DMS53 treated with DMSO at 0.1 percent for 48 hours (cell line): ENCODE results near the gene NUP93.
"Not testable (repeated sequence)": the region's sequence is repeated elsewhere in the genome, so short reads cannot be mapped to it uniquely, and the experiment has no call there.

Source experiments
- DNase-seq: peaks from one replicate; lab custom pipeline; 2025; ENCODE audit not compliant: unreplicated experiment; lab: John Stamatoyannopoulos, UW

The NUP93 gene

DNA sequence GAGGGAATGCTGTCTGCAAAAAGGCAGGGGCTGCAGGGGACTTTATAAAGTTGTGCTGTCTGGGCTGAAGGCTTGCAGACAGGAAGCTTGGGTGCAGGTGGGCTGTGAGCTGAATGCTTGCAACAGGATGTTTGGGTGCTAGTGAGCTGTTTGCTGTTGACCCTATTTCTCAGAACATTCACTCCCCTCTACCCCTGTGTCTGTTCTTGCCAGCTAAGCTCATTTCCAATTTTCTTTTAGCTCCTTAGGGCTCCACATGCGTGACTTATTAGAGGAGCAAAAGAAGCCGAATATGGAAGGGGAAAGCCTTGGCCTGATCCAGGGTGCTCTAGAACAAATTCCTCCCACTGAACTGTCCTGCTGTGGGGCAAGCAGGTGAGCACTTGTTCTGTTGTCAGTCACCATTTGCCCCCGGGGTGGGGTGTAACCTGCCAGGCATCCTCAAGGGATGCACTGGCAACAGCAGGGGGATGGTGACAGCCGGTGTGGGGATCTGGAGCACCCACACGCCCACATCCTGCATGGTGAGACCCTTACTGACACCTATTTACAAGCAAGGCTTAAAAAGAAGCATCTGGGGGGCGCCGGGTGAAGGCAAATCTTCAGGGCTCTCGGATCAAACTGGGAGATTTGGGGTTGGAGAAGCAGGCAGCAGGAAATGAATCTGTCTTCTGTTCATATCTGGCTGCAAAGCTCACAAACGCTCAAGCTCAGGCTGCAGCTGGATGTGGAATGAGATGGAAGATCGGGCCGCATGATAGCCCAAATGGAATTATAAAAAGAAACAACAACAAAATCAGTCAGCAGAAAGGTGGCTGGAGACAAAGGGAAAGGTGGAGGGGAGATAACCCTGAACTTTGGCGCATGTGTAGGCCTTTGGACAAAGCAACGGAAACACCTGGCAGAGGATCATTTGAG is 21.1 kb upstream of the NUP93 start:
- DNase-seq: no peak

DNA sequence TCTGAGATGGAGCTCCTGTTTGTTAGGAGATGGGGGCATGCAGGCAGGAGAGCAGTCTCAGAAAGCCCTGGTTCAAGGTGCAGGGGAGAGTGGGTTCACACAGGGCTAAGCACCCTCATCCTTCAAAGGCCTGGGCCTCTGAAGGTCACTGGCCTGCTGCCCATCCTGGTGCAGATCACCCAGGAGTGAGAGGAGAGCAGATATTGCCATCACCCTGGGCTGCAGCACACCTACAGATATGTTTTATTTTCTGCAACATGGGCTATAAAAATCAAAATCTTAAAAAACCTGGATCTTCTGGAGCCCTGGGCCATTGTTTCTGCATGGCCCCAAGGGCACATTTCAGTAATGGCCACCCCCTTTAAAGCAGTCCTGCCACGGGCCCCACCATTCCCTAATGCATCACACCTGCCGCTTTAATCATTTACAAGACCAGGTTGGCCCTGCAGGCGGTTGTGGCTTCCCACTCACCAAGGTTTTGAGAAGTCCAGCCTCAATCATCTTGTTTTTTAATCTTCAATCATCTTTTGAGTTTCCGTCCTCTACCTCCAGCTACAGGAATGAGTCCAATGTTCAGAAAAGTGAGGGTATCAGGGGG is 20.4 kb upstream of the NUP93 start:
- DNase-seq: no peak

- no peak for DNase-seq
Measured at GRCh38 chr16:56710181-56710737, 19.7 kb upstream of the NUP93 start.

GRCh38 chr16:56711862-56712261 is 18.1 kb upstream of the NUP93 start:
- DNase-seq: no peak

GRCh38 chr16:56713794-56714193 is 16.1 kb upstream of the NUP93 start:
- no peak for DNase-seq

DNA sequence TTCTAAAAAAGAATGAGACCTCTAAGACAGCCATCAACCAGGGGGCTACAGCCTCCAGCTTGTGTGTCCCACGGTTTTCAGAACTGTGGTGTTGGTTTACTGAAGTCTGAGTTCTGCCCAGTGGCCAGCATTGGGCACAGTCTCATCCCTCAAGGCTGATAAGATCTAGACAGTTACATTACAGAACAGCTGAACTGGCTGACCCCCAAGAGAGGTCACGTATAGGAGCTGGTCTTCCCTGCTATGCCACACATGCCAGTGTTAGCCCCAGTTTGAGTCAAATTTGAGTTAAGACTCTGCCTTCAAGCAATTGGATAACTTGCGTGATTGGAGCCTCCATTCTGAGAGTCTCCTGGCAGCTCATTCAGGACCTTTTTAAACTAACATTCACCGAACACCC is 14.8 kb upstream of the NUP93 start:
- DNase-seq: no peak

- DNase-seq: no peak
Measured at GRCh38 chr16:56716761-56717160, 13.2 kb upstream of the NUP93 start.

DNA sequence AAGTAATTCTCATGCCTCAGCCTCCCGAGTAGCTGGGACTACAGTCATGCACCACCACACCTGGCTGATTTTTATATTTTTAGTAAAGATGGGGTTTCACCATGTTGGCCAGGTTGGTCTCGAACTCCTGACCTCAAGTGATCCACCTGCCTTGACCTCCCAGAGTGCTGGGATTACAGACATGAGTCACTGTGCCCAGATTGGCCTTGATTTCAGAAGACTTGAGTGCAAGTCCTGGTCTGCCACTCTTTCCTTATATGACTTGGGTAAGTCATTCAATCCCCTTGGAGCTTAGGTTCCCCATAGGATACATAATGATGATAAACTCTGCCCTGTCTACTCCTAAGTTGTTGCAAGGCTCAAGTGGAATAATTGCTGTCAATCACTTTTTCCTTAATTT is 12.4 kb upstream of the NUP93 start:
- DNase-seq: not testable (repeated sequence)

DNA sequence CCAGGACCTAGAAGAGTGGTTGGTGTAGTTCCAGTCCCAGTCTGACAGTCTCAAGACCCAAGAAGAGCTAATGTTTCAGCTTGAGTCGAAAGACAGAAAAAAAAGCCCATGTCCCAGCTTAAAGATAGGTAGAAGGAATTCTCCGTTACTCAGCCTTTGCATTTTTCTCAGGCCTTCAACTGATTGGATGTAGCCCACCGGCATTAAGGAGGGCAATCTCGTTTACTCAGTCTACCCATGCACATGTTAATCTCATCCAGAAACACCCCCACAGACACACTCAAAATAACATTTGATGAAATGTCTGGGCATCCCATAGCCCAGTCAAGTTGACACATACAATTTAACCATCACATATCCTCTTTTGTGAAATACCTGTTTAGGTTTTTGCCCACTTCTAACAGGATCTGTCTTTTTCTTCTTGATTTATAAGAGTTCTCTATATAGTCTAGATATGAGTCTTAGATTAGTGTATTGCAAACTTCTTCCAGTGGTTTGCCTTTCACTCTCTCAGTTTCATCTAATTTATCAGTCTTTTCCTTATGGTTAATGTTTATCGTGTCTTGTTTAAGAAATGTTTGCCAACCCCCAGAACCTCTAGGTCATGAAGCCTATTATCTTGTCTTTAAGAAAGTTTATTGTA is 7.6 kb upstream of the NUP93 start:
- no peak for DNase-seq

DNA sequence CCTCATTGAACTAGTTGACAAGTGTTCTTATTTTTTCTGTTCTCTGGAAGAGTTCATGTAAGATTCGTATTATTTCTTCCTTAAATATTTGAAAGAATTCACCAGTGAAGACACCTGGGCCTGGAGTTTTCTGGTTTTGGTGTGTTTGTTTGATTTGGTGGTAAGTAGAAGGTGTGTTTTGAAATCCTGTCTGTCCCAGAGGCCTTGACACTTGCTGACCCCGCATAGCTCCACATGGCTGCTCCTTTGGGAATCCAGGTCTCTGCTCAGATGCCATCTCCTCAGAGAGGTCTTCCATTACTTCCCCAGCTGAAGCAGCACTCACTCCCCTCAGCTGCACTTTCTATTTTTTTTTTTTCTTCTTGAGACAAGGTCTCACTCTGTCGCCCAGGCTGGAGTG is 5.7 kb upstream of the NUP93 start:
- DNase-seq: no peak

- no peak for DNase-seq
Measured at GRCh38 chr16:56726283-56726682, 3.6 kb upstream of the NUP93 start.

- no peak for DNase-seq
Measured at GRCh38 chr16:56726926-56727325, 3.0 kb upstream of the NUP93 start.

- DNase-seq: no peak
Measured at GRCh38 chr16:56728027-56728426, 1.9 kb upstream of the NUP93 start.

GRCh38 chr16:56728980-56729734 is 772 bp upstream of the NUP93 start:
- no peak for DNase-seq

GRCh38 chr16:56732366-56732765 is 2.4 kb downstream of the NUP93 start:
- DNase-seq: no peak

- no peak for DNase-seq
Measured at GRCh38 chr16:56732832-56733231, 2.9 kb downstream of the NUP93 start.

- DNase-seq: no peak
Measured at GRCh38 chr16:56734429-56734828, 4.5 kb downstream of the NUP93 start.

DNA sequence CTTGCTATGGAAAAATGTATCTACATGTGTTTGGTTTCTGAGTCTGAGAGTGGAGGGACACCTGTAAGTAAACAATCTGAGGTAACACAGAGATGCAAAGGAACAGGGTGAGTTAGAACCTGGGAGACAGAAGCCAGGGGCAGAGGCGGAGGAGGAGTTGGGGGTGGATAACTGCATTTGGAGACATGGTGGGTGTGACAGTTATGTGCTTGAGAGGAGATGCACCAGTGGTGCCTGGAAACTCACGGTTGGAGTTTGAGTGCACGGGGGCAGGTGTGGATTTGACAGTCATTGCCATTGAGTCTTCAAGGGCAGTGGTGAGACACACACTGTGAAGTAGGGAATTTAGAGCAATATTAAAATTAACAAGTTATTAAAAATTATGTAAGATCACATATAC is 6.5 kb downstream of the NUP93 start:
- DNase-seq: no peak

DNA sequence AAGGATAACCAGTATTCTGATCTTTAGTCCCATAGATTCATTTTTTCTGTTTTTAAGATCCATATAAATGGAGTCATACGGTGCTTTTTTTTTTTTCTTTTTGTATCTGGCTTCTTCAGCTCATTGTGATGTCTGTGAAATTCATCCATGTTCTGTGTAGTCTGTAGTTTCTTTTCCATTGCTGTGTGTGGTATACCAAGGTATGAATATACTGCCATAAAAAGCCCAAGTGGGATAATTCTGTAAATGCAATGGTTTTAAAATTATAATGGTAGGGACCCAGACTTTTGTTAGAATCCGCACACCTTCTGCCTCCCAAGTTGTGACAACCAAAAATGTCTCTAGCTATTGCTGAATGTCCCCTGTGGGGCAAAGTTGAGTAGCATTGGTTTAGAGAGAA is 7.6 kb downstream of the NUP93 start:
- no peak for DNase-seq

DNA sequence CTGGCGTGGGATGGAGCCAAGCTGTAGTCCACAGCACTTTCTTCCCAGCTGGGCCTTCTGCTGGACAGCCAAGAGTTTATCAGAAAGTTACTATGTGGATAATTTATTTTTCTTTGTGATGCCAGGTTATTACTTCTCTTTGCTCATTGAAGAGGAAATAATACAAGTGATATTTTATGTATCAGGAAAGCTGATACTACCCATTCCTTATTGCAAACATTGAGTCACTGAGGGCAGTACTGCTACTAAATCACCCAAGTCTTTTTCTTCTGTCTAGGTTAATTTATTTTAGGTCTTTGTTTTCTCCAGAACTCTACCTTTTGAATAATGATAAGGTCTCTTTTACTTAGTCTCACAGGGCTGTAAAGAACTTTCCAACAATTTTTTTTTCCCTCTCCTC is 8.3 kb downstream of the NUP93 start:
- no peak for DNase-seq

DNA sequence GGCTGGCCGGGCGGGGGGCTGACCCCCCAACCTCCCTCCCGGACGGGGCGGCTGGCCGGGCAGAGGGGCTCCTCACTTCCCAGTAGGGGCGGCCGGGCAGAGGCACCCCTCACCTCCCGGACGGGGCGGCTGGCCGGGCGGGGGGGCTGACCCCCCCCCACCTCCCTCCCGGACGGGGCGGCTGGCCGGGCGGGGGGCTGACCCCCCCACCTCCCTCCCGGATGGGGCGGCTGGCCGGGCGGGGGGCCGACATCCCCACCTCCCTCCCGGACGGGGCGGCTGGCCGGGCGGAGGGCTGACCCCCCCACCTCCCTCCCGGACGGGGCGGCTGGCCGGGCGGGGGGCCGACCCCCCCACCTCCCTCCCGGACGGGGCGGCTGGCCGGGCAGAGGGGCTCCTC is 9.4 kb downstream of the NUP93 start:
- not testable (repeated sequence) for DNase-seq
